BE2C (cell line): ENCODE measurements around the gene C16orf86.

Source experiments
- DNase-seq: peaks from one replicate; pipeline ENCODE4 v3.0.0-alpha.2; 2020
- H3K27me3 ChIP-seq: fragments of 250-450 bp; sonication (Bioruptor Pico); 2 replicates; pipeline ENCODE4 v1.5.1; 2020; ENCODE audit warnings: mild to moderate bottlenecking
- H3K36me3 ChIP-seq: fragments of 250-450 bp; sonication (Bioruptor Pico); 2 replicates; pipeline ENCODE4 v1.5.1; 2020; ENCODE audit warnings: mild to moderate bottlenecking
- H3K4me1 ChIP-seq: fragments of 250-450 bp; sonication (Bioruptor Pico); 2 replicates; pipeline ENCODE4 v1.5.1; 2020
- H3K4me3 ChIP-seq: 2 replicates; pipeline ENCODE4 v1.5.1; 2011; ENCODE audit warnings: low read depth, low read length
- H3K9me3 ChIP-seq: fragments of 250-450 bp; sonication (Bioruptor Pico); 2 replicates; pipeline ENCODE4 v1.5.1; 2020
- CTCF ChIP-seq: IDR thresholded peaks from 2 replicates; pipeline ENCODE4 v1.5.1; 2012; ENCODE audit warnings: mild to moderate bottlenecking, low read depth, low read length

The C16orf86 gene

GRCh38 chr16:67704110-67704509 is 37.5 kb downstream of the C16orf86 start:
- Histone ChIP-seq H3K4me3 (no peak overlapping the region), H3K27me3 (no peaks in the 10 kb centered on the region), H3K9me3 (no peaks in the 10 kb centered on the region; the same call in 1 of the 2 replicates), H3K4me1 (no peaks in the 10 kb centered on the region), H3K36me3 (no peaks in the 10 kb centered on the region; the same call in 1 of the 2 replicates)
- no peak for TF ChIP-seq CTCF
- DNase-seq = no peak

- Histone ChIP-seq H3K4me3 (no peak overlapping the region), H3K4me1 (no peaks in the 10 kb centered on the region; the same call in 1 of the 2 replicates), H3K9me3 (no peaks in the 10 kb centered on the region), H3K36me3 (no peaks in the 10 kb centered on the region), H3K27me3 (no peaks in the 10 kb centered on the region)
- DNase-seq = no peak
- TF ChIP-seq CTCF = no peak
These were observed 40.6 kb downstream of the C16orf86 start for GRCh38 chr16:67707210-67707609.

- TF ChIP-seq CTCF = no peak
- no peak for DNase-seq
- no peaks in the 10 kb centered on the region for H3K9me3 ChIP-seq
- no peaks in the 10 kb centered on the region for H3K27me3 ChIP-seq
- H3K4me1 ChIP-seq = no peaks in the 10 kb centered on the region; the same call in 1 of the 2 replicates
- H3K36me3 ChIP-seq = no peaks in the 10 kb centered on the region
- no peak overlapping the region for H3K4me3 ChIP-seq
These were observed 41.2 kb downstream of the C16orf86 start for GRCh38 chr16:67707790-67708189.

GRCh38 chr16:67708368-67708771 is 41.8 kb downstream of the C16orf86 start:
- Histone ChIP-seq H3K27me3 (no peaks in the 10 kb centered on the region), H3K4me1 (no peaks in the 10 kb centered on the region; the same call in 1 of the 2 replicates), H3K36me3 (no peaks in the 10 kb centered on the region), H3K4me3 (no peak overlapping the region), H3K9me3 (no peaks in the 10 kb centered on the region)
- TF ChIP-seq CTCF = no peak
- no peak for DNase-seq

GRCh38 chr16:67709050-67709449 is 42.4 kb downstream of the C16orf86 start:
- Histone ChIP-seq H3K9me3 (no peaks in the 10 kb centered on the region), H3K36me3 (no peaks in the 10 kb centered on the region), H3K4me3 (no peak overlapping the region), H3K27me3 (no peaks in the 10 kb centered on the region), H3K4me1 (no peaks in the 10 kb centered on the region; the same call in 1 of the 2 replicates)
- no peak for TF ChIP-seq CTCF
- no peak for DNase-seq

GRCh38 chr16:67710607-67711006 is 44.0 kb downstream of the C16orf86 start:
- no peak for DNase-seq
- Histone ChIP-seq H3K4me3 (no peak overlapping the region), H3K4me1 (no peaks in the 10 kb centered on the region; the same call in 1 of the 2 replicates), H3K27me3 (no peaks in the 10 kb centered on the region), H3K9me3 (no peaks in the 10 kb centered on the region), H3K36me3 (no peaks in the 10 kb centered on the region)
- TF ChIP-seq CTCF = no peak
